IMR-90 (cell line): ENCODE data around the gene MRPS24.

Experiments
- POLR2A ChIP-seq: IDR thresholded peaks from 2 replicates; pipeline ENCODE4 v1.6.1; 2012; ENCODE audit warnings: mild to moderate bottlenecking, low read depth, low read length
- RCOR1 ChIP-seq: IDR thresholded peaks from 2 replicates; pipeline ENCODE4 v1.6.1; 2012; ENCODE audit warnings: mild to moderate bottlenecking, low read length, improper control_type of control experiment; ENCODE audit not compliant: insufficient replicate concordance
- TF ChIP-seq, protein P1 (sequence below): conservative IDR thresholded peaks from 2 replicates; pipeline ENCODE4 v1.5.1; 2012; ENCODE audit warnings: mild to moderate bottlenecking, low read depth, low read length, improper control_type of control experiment

DNA sequence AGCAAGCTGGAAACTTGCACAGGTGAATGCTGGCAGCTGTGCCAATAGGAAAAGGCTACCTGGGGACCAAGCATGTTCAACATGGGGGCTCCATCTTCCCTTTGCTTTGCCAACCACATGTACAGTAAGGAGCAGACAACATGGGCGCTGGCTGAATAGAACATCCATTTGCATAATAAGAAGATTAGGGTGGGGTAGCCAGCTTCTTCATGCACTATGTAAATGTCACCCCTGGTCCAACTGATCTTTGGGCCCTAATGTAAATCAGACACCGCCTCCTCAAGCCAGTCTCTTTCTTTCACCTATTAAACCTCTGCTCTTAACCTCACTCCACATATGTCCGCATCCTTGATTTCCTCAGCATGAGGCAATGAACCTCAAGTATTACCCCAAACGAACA is 26.0 kb downstream of the MRPS24 start:
- TF ChIP-seq, protein P1, sequence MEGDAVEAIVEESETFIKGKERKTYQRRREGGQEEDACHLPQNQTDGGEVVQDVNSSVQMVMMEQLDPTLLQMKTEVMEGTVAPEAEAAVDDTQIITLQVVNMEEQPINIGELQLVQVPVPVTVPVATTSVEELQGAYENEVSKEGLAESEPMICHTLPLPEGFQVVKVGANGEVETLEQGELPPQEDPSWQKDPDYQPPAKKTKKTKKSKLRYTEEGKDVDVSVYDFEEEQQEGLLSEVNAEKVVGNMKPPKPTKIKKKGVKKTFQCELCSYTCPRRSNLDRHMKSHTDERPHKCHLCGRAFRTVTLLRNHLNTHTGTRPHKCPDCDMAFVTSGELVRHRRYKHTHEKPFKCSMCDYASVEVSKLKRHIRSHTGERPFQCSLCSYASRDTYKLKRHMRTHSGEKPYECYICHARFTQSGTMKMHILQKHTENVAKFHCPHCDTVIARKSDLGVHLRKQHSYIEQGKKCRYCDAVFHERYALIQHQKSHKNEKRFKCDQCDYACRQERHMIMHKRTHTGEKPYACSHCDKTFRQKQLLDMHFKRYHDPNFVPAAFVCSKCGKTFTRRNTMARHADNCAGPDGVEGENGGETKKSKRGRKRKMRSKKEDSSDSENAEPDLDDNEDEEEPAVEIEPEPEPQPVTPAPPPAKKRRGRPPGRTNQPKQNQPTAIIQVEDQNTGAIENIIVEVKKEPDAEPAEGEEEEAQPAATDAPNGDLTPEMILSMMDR, result no peak
- TF ChIP-seq RCOR1, result no peak
- no peak for TF ChIP-seq POLR2A
